ENCODE data around the gene TIMP2. TPM values are rescaled to one million over a fixed set of nuclear protein-coding genes. Genes with fewer than 3 reads are reported as not detected.
A peak's percentile ranks its signal among the peaks of the same experiment; 100 is the strongest.

TIMP2 gene
- total and polyA plus RNA-seq, 4 donors = 8.9 to 37.6 (median 10.1) TPM

GRCh38 chr17:78818152-78818846 is 106.9 kb downstream of the TIMP2 start:
- no peak overlapping the region for H3K9ac ChIP-seq (ENCODE audit: low read depth in 1 of 2, low read length in 2 of 2)
- WGBS = 86% methylated on average over 19 of the region's 19 CpGs
- H3K27me3 ChIP-seq (ENCODE audit: control insufficient read depth in 4 of 4, insufficient read depth in 4 of 4, low read length in 3 of 4) = no peaks in the 10 kb centered on the region
- no peaks in the 10 kb centered on the region for H3K9me3 ChIP-seq (ENCODE audit: control insufficient read depth in 4 of 4, low read length in 3 of 4)
- DNase-seq (ENCODE audit: low spot score) = no peak
- H3K4me3 ChIP-seq (ENCODE audit: low read depth in 1 of 3, low read length in 3 of 3) = no peak overlapping the region
- no peaks in the 10 kb centered on the region for H3K4me1 ChIP-seq (ENCODE audit: control insufficient read depth in 4 of 4, insufficient read depth in 4 of 4, low read length in 3 of 4)
- TF ChIP-seq RAD21 (IDR thresholded peaks at IDR 0.05) (no peak), CTCF (IDR thresholded peaks at IDR 0.05; ENCODE audit: low read depth, low read length, missing input control) (no peak), FOXA1 (IDR thresholded peaks at IDR 0.05) (no peak), FOXA2 (IDR thresholded peaks at IDR 0.05) (no peak), ZBTB33 (IDR thresholded peaks at IDR 0.05) (no peak), JUND (IDR thresholded peaks at IDR 0.05) (no peak), YY1 (IDR thresholded peaks at IDR 0.05) (no peak), TAF1 (conservative IDR thresholded peaks at IDR 0.05) (no peak), RXRA (IDR thresholded peaks at IDR 0.05) (no peak), HNF4A (conservative IDR thresholded peaks at IDR 0.05) (no peak), SP1 (IDR thresholded peaks at IDR 0.05) (no peak), GABPA (IDR thresholded peaks at IDR 0.05 in 1 of 2, conservative IDR thresholded peaks at IDR 0.05 in 1 of 2) (no peak), EGR1 (IDR thresholded peaks at IDR 0.05; ENCODE audit: low read depth in 2 of 2) (no peak), ATF3 (IDR thresholded peaks at IDR 0.05) (no peak), REST (IDR thresholded peaks at IDR 0.05) (no peak), NR2F2 (IDR thresholded peaks at IDR 0.05) (no peak), MAX (IDR thresholded peaks at IDR 0.05) (no peak), HNF4G (IDR thresholded peaks at IDR 0.05) (no peak)
- H3K36me3 ChIP-seq (ENCODE audit: control insufficient read depth in 4 of 4, insufficient read depth in 3 of 4, low read depth in 1 of 4, low read length in 3 of 4) = peaks cover 25 to 83% (median 61%) of the 10 kb centered on the region in 4 donors
- H3K27ac ChIP-seq (ENCODE audit: low read depth in 1 of 2, low read length in 2 of 2) = peak overlapping the region in 1 of 2 donors; percentile 36
